ENCODE measurements around the gene GLRA3.
"Not testable (repeated sequence)": the region's sequence is repeated elsewhere in the genome, so short reads cannot be mapped to it uniquely, and the experiment has no call there.

The GLRA3 gene

GRCh38 chr4:174828845-174829701, at the start of gene GLRA3:
TSS of gene GLRA3 (minus strand) at chr4:174829247. CDS start at chr4:174828811, 436 bp downstream.
- DNase-seq (ENCODE audit: low read depth in 2 of 2) = peak in 1 of 2 experiments; percentile 1

- no peak for DNase-seq (ENCODE audit: low read depth in 2 of 2)
These were observed 45.9 kb upstream of the GLRA3 start for GRCh38 chr4:174874898-174875297.

- DNase-seq (ENCODE audit: low read depth in 2 of 2) = no peak
These were observed 44.9 kb upstream of the GLRA3 start for GRCh38 chr4:174873931-174874330.

- DNase-seq (ENCODE audit: low read depth in 2 of 2) = not testable (repeated sequence)
These were observed 44.1 kb upstream of the GLRA3 start for GRCh38 chr4:174873146-174873545.

GRCh38 chr4:174871407-174871806, 42.4 kb upstream of the GLRA3 start:
- DNase-seq (ENCODE audit: low read depth in 2 of 2) = no peak

GRCh38 chr4:174870311-174870710, 41.3 kb upstream of the GLRA3 start:
- no peak for DNase-seq (ENCODE audit: low read depth in 2 of 2)

- DNase-seq (ENCODE audit: low read depth in 2 of 2) = no peak
These were observed 40.3 kb upstream of the GLRA3 start for GRCh38 chr4:174869339-174869738.

- DNase-seq (ENCODE audit: low read depth in 2 of 2) = no peak
These were observed 38.9 kb upstream of the GLRA3 start for GRCh38 chr4:174867903-174868302.

GRCh38 chr4:174865418-174865985, 36.5 kb upstream of the GLRA3 start:
- no peak for DNase-seq (ENCODE audit: low read depth in 2 of 2)

- no peak for DNase-seq (ENCODE audit: low read depth in 2 of 2)
These were observed 35.0 kb upstream of the GLRA3 start for GRCh38 chr4:174864031-174864430.

GRCh38 chr4:174860588-174860987, 31.5 kb upstream of the GLRA3 start:
- DNase-seq (ENCODE audit: low read depth in 2 of 2) = no peak

- DNase-seq (ENCODE audit: low read depth in 2 of 2) = no peak
These were observed 30.9 kb upstream of the GLRA3 start for GRCh38 chr4:174859904-174860303.

GRCh38 chr4:174856926-174857800, 28.1 kb upstream of the GLRA3 start:
- DNase-seq (ENCODE audit: low read depth in 2 of 2) = no peak

GRCh38 chr4:174855050-174855449, 26.0 kb upstream of the GLRA3 start:
- DNase-seq (ENCODE audit: low read depth in 2 of 2) = no peak

- DNase-seq (ENCODE audit: low read depth in 2 of 2) = no peak
These were observed 24.6 kb upstream of the GLRA3 start for GRCh38 chr4:174853629-174854028.

GRCh38 chr4:174848596-174848995, 19.5 kb upstream of the GLRA3 start:
- no peak for DNase-seq (ENCODE audit: low read depth in 2 of 2)

- no peak for DNase-seq (ENCODE audit: low read depth in 2 of 2)
These were observed 18.9 kb upstream of the GLRA3 start for GRCh38 chr4:174847801-174848427.

- DNase-seq (ENCODE audit: low read depth in 2 of 2) = no peak
These were observed 6.5 kb upstream of the GLRA3 start for GRCh38 chr4:174835536-174835935.

- no peak for DNase-seq (ENCODE audit: low read depth in 2 of 2)
These were observed 5.4 kb upstream of the GLRA3 start for GRCh38 chr4:174834477-174834876.

GRCh38 chr4:174826660-174827059, 2.4 kb downstream of the GLRA3 start:
- no peak for DNase-seq (ENCODE audit: low read depth in 2 of 2)

- DNase-seq (ENCODE audit: low read depth in 2 of 2) = no peak
These were observed 13.8 kb downstream of the GLRA3 start for GRCh38 chr4:174815282-174815681.

GRCh38 chr4:174813292-174813691, 15.8 kb downstream of the GLRA3 start:
- no peak for DNase-seq (ENCODE audit: low read depth in 2 of 2)
